ENCODE results near the gene SPPL3.
A peak's percentile ranks its signal among the peaks of the same experiment; 100 is the strongest.

The SPPL3 gene

DNA sequence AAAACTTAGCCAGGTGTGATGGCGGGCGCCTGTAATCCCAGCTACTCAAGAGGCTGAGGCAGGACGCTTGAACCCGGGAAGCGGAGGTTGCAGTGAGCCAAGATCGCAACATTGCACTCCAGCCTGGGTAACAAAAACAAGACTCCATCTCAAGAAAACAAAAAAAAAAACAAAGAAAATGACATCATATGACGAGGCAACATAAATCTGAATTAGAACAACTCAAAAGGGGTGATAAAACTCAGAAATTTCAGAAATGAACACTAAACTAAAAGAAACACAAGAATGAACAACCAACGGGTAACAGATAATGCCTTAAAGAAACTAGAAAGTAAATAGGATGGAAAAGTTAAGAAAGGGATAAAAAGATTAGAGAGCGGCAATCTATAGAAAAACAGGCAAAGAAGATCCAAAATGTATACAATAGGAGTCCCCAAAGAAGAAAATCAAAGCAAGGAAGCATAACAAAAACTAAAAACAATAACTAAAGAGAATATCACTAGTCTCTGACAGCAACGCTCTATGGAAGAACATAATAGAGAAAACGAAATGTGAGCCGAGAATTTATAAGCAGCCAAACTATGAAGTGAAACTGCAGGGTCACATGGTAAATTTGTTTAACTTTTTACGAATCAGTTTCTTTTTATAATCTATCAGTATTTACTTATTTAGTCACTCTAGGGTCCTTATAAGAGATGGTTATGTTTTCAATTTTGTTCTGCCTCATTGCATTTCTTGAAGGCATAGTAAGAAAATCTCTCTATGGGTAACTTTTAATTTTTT lies 45.7 kb downstream of the SPPL3 start:
- TF ChIP-seq, protein P1, sequence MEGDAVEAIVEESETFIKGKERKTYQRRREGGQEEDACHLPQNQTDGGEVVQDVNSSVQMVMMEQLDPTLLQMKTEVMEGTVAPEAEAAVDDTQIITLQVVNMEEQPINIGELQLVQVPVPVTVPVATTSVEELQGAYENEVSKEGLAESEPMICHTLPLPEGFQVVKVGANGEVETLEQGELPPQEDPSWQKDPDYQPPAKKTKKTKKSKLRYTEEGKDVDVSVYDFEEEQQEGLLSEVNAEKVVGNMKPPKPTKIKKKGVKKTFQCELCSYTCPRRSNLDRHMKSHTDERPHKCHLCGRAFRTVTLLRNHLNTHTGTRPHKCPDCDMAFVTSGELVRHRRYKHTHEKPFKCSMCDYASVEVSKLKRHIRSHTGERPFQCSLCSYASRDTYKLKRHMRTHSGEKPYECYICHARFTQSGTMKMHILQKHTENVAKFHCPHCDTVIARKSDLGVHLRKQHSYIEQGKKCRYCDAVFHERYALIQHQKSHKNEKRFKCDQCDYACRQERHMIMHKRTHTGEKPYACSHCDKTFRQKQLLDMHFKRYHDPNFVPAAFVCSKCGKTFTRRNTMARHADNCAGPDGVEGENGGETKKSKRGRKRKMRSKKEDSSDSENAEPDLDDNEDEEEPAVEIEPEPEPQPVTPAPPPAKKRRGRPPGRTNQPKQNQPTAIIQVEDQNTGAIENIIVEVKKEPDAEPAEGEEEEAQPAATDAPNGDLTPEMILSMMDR (IDR thresholded peaks at IDR 0.05; ENCODE audit: extremely low read depth, missing control alignments) = no peak

GRCh38 chr12:120856980-120857379 lies 47.2 kb downstream of the SPPL3 start:
- no peak for DNase-seq (ENCODE audit: low spot score)
- TF ChIP-seq, protein P1 (IDR thresholded peaks at IDR 0.05; ENCODE audit: extremely low read depth, missing control alignments) = peak; percentile 41

More for the DNA sequence above, 45.7 kb downstream of the SPPL3 start:
- DNase-seq (ENCODE audit: low spot score) = no peak

GRCh38 chr12:120855823-120856588 lies 48.2 kb downstream of the SPPL3 start:
- TF ChIP-seq, protein P1 (IDR thresholded peaks at IDR 0.05; ENCODE audit: extremely low read depth, missing control alignments) = no peak
- no peak for DNase-seq (ENCODE audit: low spot score)

- TF ChIP-seq, protein P1 (IDR thresholded peaks at IDR 0.05; ENCODE audit: extremely low read depth, missing control alignments) = no peak
- DNase-seq (ENCODE audit: low spot score) = no peak
These were observed 49.4 kb downstream of the SPPL3 start for GRCh38 chr12:120854804-120855203.

GRCh38 chr12:120853188-120853587 lies 51.0 kb downstream of the SPPL3 start:
- TF ChIP-seq, protein P1 (IDR thresholded peaks at IDR 0.05; ENCODE audit: extremely low read depth, missing control alignments) = no peak
- DNase-seq (ENCODE audit: low spot score) = no peak

GRCh38 chr12:120851944-120852343 lies 52.2 kb downstream of the SPPL3 start:
- TF ChIP-seq, protein P1 (IDR thresholded peaks at IDR 0.05; ENCODE audit: extremely low read depth, missing control alignments) = no peak
- no peak for DNase-seq (ENCODE audit: low spot score)

GRCh38 chr12:120851444-120851843 lies 52.7 kb downstream of the SPPL3 start:
- TF ChIP-seq, protein P1 (IDR thresholded peaks at IDR 0.05; ENCODE audit: extremely low read depth, missing control alignments) = no peak
- DNase-seq (ENCODE audit: low spot score) = no peak
